H9 (cell line): ENCODE results near the gene AXIN2. TPM values are rescaled to one million over a fixed set of nuclear protein-coding genes. Genes with fewer than 3 reads are reported as not detected.

Source experiments
- DNase-seq: peaks from one replicate; pipeline ENCODE4 v3.0.0-alpha.2; 2017
- H2AFZ ChIP-seq: one replicate; pipeline ENCODE4 v1.6.1; 2013; ENCODE audit warnings: mild to moderate bottlenecking, low read length, control low read depth, moderate library complexity
- H2AK5ac ChIP-seq: 2 replicates; pipeline ENCODE4 v1.6.1; 2013; ENCODE audit warnings: low read length, control low read depth, mixed read lengths; ENCODE audit not compliant: insufficient read length
- H2BK120ac ChIP-seq: one replicate; pipeline ENCODE4 v1.6.1; 2013; ENCODE audit warnings: low read depth, mild to moderate bottlenecking, low read length, control low read depth, inconsistent platforms; ENCODE audit not compliant: poor library complexity, severe bottlenecking
- H2BK12ac ChIP-seq: 2 replicates; pipeline ENCODE4 v1.6.1; 2013; ENCODE audit warnings: low read length, control low read depth, mixed read lengths, low read depth; ENCODE audit not compliant: insufficient read length
- H2BK15ac ChIP-seq: 2 replicates; pipeline ENCODE4 v1.6.1; 2013; ENCODE audit warnings: low read depth, low read length, control low read depth
- H2BK20ac ChIP-seq: one replicate; pipeline ENCODE4 v1.6.1; 2013; ENCODE audit warnings: low read depth, mild to moderate bottlenecking, low read length, control low read depth, inconsistent platforms; ENCODE audit not compliant: poor library complexity, severe bottlenecking
- H2BK5ac ChIP-seq: 2 replicates; pipeline ENCODE4 v1.6.1; 2013; ENCODE audit warnings: low read length, control low read depth, mixed read lengths; ENCODE audit not compliant: insufficient read length
- H3K14ac ChIP-seq: 2 replicates; pipeline ENCODE4 v1.6.1; 2013; ENCODE audit warnings: low read length, control low read depth; ENCODE audit not compliant: insufficient read depth
- H3K18ac ChIP-seq: 2 replicates; pipeline ENCODE4 v1.6.1; 2013; ENCODE audit warnings: low read depth, mild to moderate bottlenecking, mixed read lengths, low read length, control low read depth; ENCODE audit not compliant: insufficient read length
- H3K23ac ChIP-seq: 2 replicates; pipeline ENCODE4 v1.6.1; 2013; ENCODE audit warnings: low read length, control low read depth, mixed read lengths, low read depth; ENCODE audit not compliant: insufficient read length
- H3K23me2 ChIP-seq: 2 replicates; pipeline ENCODE4 v1.6.1; 2013; ENCODE audit warnings: low read depth, mild to moderate bottlenecking, mixed read lengths, low read length, control low read depth; ENCODE audit not compliant: insufficient read length, poor library complexity, severe bottlenecking
- H3K27ac ChIP-seq: 2 replicates; pipeline ENCODE4 v1.5.1; 2013; ENCODE audit warnings: low read length, control low read depth, mixed read lengths, low read depth; ENCODE audit not compliant: insufficient read length
- H3K27me3 ChIP-seq: 2 replicates; pipeline ENCODE4 v1.6.1; 2013; ENCODE audit warnings: low read length, control low read depth, inconsistent platforms; ENCODE audit not compliant: insufficient read depth
- H3K4ac ChIP-seq: 2 replicates; pipeline ENCODE4 v1.6.1; 2013; ENCODE audit warnings: low read depth, mild to moderate bottlenecking, control low read depth, inconsistent platforms, low read length, moderate library complexity
- H3K4me1 ChIP-seq: 2 replicates; pipeline ENCODE4 v1.6.1; 2013; ENCODE audit warnings: low read length, control low read depth, inconsistent platforms; ENCODE audit not compliant: insufficient read depth
- H3K4me2 ChIP-seq: 2 replicates; pipeline ENCODE4 v1.6.1; 2013; ENCODE audit warnings: low read length, control low read depth, mixed read lengths; ENCODE audit not compliant: insufficient read length, insufficient read depth
- H3K56ac ChIP-seq: 2 replicates; pipeline ENCODE4 v1.6.1; 2013; ENCODE audit warnings: low read depth, mild to moderate bottlenecking, mixed read lengths, low read length, control low read depth; ENCODE audit not compliant: insufficient read length
- H3K79me1 ChIP-seq: 2 replicates; pipeline ENCODE4 v1.6.1; 2013; ENCODE audit warnings: low read depth, mild to moderate bottlenecking, moderate library complexity, low read length, control low read depth, inconsistent platforms; ENCODE audit not compliant: insufficient read depth, poor library complexity, severe bottlenecking
- H3K79me2 ChIP-seq: 2 replicates; pipeline ENCODE4 v1.6.1; 2013; ENCODE audit warnings: low read length, control low read depth, inconsistent platforms; ENCODE audit not compliant: insufficient read depth
- H3K9ac ChIP-seq: 2 replicates; pipeline ENCODE4 v1.6.1; 2013; ENCODE audit warnings: low read length, control low read depth, mixed read lengths; ENCODE audit not compliant: insufficient read length; ENCODE audit errors: extremely low read depth
- H3K9me3 ChIP-seq: one replicate; pipeline ENCODE4 v1.6.1; 2013; ENCODE audit warnings: low read depth, low read length, inconsistent platforms; ENCODE audit not compliant: control insufficient read depth
- H3T11ph ChIP-seq: one replicate; pipeline ENCODE4 v1.6.1; 2013; ENCODE audit warnings: mild to moderate bottlenecking, low read length, control low read depth, inconsistent platforms
- H4K20me1 ChIP-seq: one replicate; pipeline ENCODE4 v1.6.1; 2013; ENCODE audit not compliant: control insufficient read depth, insufficient read length, insufficient read depth
- H4K5ac ChIP-seq: 2 replicates; pipeline ENCODE4 v1.6.1; 2013; ENCODE audit warnings: low read depth, mild to moderate bottlenecking, mixed read lengths, low read length, control low read depth; ENCODE audit not compliant: insufficient read length
- H4K8ac ChIP-seq: replicated peaks from 2 replicates; pipeline ENCODE4 v1.6.1; 2013; ENCODE audit warnings: low read length, control low read depth, mixed read lengths, low read depth; ENCODE audit not compliant: insufficient read length
- H4K91ac ChIP-seq: 2 replicates; pipeline ENCODE4 v1.6.1; 2013; ENCODE audit warnings: low read depth, mild to moderate bottlenecking, moderate library complexity, mixed read lengths, low read length, control low read depth; ENCODE audit not compliant: insufficient read length
- H3K27ac Mint-ChIP-seq, 3 experiments: 2 replicates in 2 of 3; 3 replicates in 1 of 3; pipeline ENCODE4 v1.8.0; 2020 to 2021; ENCODE audit warnings: mixed read lengths in 3 of 3, mild to moderate bottlenecking in 1 of 3, moderate library complexity in 1 of 3
- H3K27me3 Mint-ChIP-seq: 2 replicates; pipeline ENCODE4 v1.8.0; 2021; ENCODE audit warnings: low read depth, mild to moderate bottlenecking, moderate library complexity, mixed read lengths
- H3K36me3 Mint-ChIP-seq, 3 experiments: 2 replicates in 2 of 3; 3 replicates in 1 of 3; pipeline ENCODE4 v1.8.0; 2020 to 2021; ENCODE audit warnings: low read depth in 3 of 3, mixed read lengths in 3 of 3; ENCODE audit not compliant: insufficient read depth in 1 of 3
- H3K4me1 Mint-ChIP-seq, 2 experiments: 2 replicates each; pipeline ENCODE4 v1.8.0; 2020; ENCODE audit warnings: mixed read lengths in 2 of 2
- H3K4me3 Mint-ChIP-seq, 2 experiments: 2 replicates in 1 of 2; 3 replicates in 1 of 2; pipeline ENCODE4 v1.8.0; 2020 to 2021; ENCODE audit warnings: mild to moderate bottlenecking in 2 of 2, mixed read lengths in 2 of 2, moderate library complexity in 1 of 2
- H3K9me3 Mint-ChIP-seq, 2 experiments: 2 replicates in 1 of 2; 3 replicates in 1 of 2; pipeline ENCODE4 v1.8.0; 2020; ENCODE audit warnings: mild to moderate bottlenecking in 2 of 2, mixed read lengths in 2 of 2, moderate library complexity in 1 of 2
- WGBS: extraction: QIAGEN DNeasy Blood & Tissue Kit; methylation state at CpG from one replicate; pipeline ENCODE4 v1.1.7; 2013; ENCODE audit warnings: missing lambda C conversion rate, low lambda C conversion rate, mixed read lengths; ENCODE audit not compliant: insufficient read length; ENCODE audit errors: extremely low coverage; 5-methylcytosine and 5-hydroxymethylcytosine counted together
- total RNA-seq: library from RNA; stranded (reverse); gene quantifications from 2 replicates; pipeline ENCODE4 v1.2.1, GENCODE V29; 2021
- TF ChIP-seq, protein P1 (sequence below): fragments of 200-600 bp; sonication (generic); conservative IDR thresholded peaks from 3 replicates; pipeline ENCODE4 v1.8.0; 2021; ENCODE audit warnings: antibody characterized with exemption, mild to moderate bottlenecking

Gene AXIN2
- total RNA-seq, 1 experiment from 2014 or later = 35.0 TPM

DNA sequence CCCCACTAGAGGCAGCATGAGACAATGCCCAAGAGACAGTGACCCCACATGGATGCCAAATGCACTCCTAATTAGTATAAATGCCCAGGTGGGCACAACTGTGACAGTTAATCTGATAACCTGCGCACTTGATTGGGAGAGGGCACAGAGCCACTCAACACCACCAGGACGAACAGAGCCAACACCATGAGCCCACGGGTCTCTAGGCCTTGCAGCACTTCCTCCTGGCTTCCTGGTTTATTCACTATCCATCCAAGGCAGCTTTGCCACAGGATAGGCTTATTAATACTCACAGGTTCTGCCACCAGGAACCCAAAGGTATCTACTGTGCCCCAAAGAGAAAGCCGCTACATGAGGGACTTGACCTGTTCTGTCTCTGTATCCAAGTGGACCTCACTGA lies 14.9 kb downstream of the AXIN2 start:
- peaks cover 24 to 82% (median 59%) of the 10 kb centered on the region in 3 experiments; a peak in 6 of 7 replicates for H3K36me3 Mint-ChIP-seq
- H4K91ac ChIP-seq = no peak overlapping the region
- no peak overlapping the region for H2BK20ac ChIP-seq
- no peak overlapping the region for H4K5ac ChIP-seq
- H3K23ac ChIP-seq = no peak overlapping the region
- peaks cover 48% of the 10 kb centered on the region; the same call in 1 of the 2 replicates for H3K79me2 ChIP-seq
- no peaks in the 10 kb centered on the region; the same call in 1 of the 2 replicates for H3K27me3 ChIP-seq
- peaks cover 26% of the 10 kb centered on the region for H3K79me1 ChIP-seq
- H3T11ph ChIP-seq = no peak overlapping the region
- H3K56ac ChIP-seq = no peak overlapping the region
- peaks cover 9% of the 10 kb centered on the region for H3K4me1 ChIP-seq
- peaks cover 3% of the 10 kb centered on the region for H4K20me1 ChIP-seq
- no peaks in the 10 kb centered on the region for H3K9me3 ChIP-seq
- H2BK15ac ChIP-seq = no peak overlapping the region
- TF ChIP-seq, protein P1, sequence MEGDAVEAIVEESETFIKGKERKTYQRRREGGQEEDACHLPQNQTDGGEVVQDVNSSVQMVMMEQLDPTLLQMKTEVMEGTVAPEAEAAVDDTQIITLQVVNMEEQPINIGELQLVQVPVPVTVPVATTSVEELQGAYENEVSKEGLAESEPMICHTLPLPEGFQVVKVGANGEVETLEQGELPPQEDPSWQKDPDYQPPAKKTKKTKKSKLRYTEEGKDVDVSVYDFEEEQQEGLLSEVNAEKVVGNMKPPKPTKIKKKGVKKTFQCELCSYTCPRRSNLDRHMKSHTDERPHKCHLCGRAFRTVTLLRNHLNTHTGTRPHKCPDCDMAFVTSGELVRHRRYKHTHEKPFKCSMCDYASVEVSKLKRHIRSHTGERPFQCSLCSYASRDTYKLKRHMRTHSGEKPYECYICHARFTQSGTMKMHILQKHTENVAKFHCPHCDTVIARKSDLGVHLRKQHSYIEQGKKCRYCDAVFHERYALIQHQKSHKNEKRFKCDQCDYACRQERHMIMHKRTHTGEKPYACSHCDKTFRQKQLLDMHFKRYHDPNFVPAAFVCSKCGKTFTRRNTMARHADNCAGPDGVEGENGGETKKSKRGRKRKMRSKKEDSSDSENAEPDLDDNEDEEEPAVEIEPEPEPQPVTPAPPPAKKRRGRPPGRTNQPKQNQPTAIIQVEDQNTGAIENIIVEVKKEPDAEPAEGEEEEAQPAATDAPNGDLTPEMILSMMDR = peak; percentile 20; the same call in 1 of the 3 replicates
- H2BK12ac ChIP-seq = no peak overlapping the region
- no peak overlapping the region for H3K4ac ChIP-seq
- H2AK5ac ChIP-seq = no peak overlapping the region
- no peak overlapping the region for H3K9ac ChIP-seq
- no peaks in the 10 kb centered on the region for H3K9me3 Mint-ChIP-seq
- no peak overlapping the region for H2BK120ac ChIP-seq
- no CpG with 5 or more reads among the region's 4 CpGs for WGBS
- H3K18ac ChIP-seq = no peak overlapping the region
- H3K4me1 Mint-ChIP-seq = peaks cover 61 to 71% of the 10 kb centered on the region in 2 experiments
- no peaks in the 10 kb centered on the region for H3K27me3 Mint-ChIP-seq
- H4K8ac ChIP-seq = no peak overlapping the region
- H3K23me2 ChIP-seq = no peaks in the 10 kb centered on the region
- H3K14ac ChIP-seq = no peak overlapping the region
- H3K4me3 Mint-ChIP-seq = no peak overlapping the region
- H2AFZ ChIP-seq = no peak overlapping the region
- peak overlapping the region; percentile 68 to 90 (median 70); a peak in 4 of 7 replicates for H3K27ac Mint-ChIP-seq
- H2BK5ac ChIP-seq = no peak overlapping the region
- no peak overlapping the region for H3K27ac ChIP-seq
- DNase-seq = no peak
- no peak overlapping the region for H3K4me2 ChIP-seq
